GM21619 (cell line): Measurements from ENCODE around the gene TBC1D22A.
A peak's percentile ranks its signal among the peaks of the same experiment; 100 is the strongest.
"Not testable (repeated sequence)": the region's sequence is repeated elsewhere in the genome, so short reads cannot be mapped to it uniquely, and the experiment has no call there.

Source experiments
- ATAC-seq: cut with Tn5 transposase; IDR thresholded peaks from one replicate; pipeline ENCODE4 v1.9.1; 2021; ENCODE audit not compliant: unreplicated experiment

TBC1D22A gene, protein sequence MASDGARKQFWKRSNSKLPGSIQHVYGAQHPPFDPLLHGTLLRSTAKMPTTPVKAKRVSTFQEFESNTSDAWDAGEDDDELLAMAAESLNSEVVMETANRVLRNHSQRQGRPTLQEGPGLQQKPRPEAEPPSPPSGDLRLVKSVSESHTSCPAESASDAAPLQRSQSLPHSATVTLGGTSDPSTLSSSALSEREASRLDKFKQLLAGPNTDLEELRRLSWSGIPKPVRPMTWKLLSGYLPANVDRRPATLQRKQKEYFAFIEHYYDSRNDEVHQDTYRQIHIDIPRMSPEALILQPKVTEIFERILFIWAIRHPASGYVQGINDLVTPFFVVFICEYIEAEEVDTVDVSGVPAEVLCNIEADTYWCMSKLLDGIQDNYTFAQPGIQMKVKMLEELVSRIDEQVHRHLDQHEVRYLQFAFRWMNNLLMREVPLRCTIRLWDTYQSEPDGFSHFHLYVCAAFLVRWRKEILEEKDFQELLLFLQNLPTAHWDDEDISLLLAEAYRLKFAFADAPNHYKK

DNA sequence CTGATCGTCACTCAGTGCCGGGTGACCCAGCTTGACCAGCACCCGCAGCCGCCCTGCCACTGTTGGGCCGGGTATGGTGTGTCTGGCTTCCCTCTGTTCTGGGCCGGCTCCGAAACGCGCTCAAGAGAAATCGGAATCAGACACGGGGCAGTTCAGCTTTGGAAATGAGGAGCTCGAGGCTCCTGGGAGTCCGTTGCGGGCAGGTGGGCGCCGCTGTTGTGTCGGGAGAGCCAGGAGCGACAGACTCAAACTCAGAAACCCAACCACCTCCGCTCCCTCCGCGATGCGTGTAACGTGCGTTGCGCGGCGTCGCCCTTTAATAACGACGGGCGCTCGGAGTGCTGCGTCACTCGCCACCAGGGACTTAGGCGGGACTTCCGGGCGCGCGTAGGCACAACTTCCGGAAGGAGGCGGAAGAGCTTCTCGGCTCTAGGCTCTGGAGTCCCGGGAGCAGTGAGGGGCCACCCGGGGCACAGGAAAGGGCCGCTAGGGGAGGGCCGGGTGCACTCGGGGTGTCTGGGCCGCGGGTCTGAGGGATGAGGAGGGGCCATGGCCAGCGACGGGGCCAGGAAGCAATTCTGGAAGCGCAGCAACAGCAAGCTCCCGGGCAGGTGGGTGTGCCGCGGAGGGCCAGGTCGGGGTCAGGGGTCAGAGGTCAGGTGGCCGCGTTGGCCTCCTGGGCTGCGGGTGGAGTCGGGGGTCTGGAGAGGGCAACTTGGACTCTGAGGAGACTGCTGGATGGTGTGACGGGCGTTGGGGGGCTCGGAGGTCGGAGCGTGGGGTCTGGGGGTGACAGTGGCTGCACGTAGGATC, at the start of gene TBC1D22A:
Gene TBC1D22A, plus strand, starts transcription at position 413 of the 813 bp plus-strand sequence. Its CDS starts 137 bp downstream, at position 550.
- ATAC-seq = peak; percentile 76

DNA sequence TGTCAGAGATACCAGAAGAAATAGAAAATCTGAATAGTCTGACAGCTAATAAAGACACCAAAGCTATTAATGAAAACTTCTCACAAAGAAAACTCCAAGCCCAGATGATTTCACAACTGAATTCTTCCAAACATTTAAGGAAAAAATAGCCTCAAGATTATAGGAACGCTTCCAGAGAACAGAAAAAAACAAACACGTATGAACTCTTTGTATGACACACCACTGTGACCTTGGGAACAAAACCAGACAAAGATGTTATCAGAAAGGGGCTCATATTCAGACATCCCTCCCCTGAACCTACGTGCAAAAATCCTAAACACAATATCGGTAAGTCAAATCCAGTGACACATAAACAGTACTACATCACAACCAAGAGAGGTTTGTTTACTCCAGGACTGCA, 47.9 kb upstream of the TBC1D22A start:
- no peak for ATAC-seq

DNA sequence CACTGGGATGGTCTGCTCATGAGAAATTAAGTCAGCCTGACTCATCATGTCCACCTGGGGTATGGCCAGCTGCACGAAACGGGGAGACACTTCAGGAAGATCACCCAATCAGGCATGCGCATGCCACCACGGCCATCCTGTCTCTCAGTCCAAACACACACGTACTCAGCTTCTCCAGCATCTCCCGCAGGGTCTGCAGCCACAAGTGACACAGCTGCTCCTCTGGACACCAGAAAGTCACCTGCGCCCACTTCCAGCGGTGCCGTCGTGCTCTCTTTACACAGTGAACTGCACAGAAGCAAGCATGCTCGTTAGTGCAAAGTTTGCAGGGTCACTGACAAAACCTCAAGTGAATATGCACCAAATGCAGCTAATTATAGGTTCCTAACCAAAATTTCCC, 42.5 kb upstream of the TBC1D22A start:
- ATAC-seq = no peak

DNA sequence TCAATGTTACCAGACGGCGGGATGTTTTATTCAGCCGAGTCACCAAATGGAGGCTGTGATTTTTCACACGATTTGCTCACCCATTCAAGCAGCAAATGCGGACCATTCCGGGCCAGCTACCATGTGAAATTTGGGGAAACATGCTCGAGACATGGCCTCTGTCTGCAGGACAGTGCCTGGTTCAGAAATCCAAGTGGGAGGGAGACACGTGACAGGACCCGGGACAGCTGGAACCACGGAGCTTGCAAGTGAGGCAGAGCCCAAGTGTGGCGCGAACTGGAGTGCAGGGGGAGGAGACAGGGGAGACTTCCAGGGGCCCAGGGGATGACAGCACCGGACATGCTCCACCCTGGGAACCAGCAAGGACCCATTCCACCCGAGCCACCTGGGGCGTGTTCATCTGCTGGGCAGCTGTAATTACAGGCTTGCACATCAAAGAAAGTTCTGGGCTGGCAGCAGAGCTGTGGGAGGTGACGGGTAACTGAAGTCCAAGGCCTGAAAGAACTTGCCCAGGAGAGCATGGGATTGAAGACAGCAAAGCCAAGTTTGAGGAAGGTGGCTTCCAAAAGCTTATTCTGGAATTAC, 40.9 kb upstream of the TBC1D22A start:
- no peak for ATAC-seq

DNA sequence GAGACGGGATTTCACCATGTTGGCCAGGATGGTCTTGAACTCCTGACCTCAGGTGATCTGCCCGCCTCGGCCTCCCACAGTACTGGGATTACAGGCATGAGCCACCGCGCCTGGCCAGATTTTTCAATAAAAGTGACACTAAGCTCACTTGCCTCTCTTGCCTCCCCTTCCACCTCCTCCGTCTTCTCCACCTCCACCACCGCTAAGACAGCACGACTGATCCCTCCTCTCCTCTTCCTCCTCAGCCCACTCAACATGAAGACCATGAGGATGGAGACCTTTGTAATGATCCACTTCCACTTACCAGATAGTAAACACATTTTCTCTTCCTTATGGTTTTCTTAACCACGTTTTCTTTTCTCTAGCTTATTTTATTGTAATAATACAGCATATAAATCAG, 38.6 kb upstream of the TBC1D22A start:
- no peak for ATAC-seq

DNA sequence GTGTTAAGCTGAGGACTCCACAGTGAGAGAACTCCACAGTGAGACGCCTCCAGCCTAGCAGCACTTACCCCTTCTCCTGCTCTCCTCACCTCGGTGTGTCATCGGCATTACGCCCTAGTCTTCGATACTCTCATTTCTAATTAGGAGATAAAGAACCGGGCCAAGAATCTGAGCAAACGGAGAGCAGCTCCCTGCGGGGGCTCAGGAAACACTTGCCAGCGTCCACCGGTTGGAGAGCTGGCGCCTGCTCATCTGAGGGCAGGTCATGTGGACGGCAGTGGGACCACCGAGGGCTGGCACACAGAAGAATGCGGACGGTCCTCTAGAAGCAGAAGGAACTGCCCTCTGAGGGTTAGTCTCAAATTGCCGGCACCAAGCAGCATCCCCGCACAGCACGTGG, 37.4 kb upstream of the TBC1D22A start:
- ATAC-seq = no peak

DNA sequence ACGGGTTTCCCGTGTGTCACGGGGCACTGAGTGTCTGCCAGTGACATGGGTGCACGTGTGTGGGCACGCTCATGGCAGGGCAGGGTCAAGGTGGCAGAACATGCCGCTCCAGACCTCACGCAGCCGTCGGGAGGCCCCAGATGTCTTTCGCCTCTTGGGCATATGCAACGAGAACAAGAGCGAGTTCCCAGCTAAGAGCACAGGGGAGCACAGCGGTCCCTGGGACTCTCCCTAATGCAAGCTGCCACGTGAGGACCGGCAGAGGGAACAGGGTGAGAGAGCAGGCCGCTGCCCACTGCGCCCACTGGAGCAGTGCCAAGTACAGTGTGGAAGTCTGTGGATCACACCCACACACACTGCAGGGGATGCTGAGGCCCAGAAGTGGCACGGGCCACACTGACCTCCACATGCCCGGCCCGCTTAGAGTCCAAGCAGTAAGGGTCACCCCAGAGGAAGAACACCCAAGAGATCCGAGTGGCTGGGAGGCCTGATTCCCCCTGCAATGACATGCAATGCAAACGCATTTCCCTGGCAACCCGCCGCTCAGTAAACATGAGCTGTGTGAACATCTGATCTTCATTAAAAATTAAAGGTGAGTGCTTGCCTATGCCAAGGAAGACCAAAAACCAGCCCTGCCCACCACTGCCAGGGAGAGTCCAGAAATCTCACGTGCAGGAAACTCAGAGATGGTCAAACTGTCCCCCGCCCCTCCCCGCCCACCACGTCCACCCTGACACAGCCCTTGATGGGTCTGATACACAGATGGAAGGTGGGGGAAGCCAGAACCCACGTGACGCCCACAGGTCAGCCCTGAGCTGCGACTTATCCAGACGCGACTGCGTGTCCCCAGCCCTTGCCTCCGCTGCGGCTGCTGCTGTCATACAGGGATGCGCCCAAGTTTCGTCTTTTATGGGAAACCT, 36.1 kb upstream of the TBC1D22A start:
- no peak for ATAC-seq

DNA sequence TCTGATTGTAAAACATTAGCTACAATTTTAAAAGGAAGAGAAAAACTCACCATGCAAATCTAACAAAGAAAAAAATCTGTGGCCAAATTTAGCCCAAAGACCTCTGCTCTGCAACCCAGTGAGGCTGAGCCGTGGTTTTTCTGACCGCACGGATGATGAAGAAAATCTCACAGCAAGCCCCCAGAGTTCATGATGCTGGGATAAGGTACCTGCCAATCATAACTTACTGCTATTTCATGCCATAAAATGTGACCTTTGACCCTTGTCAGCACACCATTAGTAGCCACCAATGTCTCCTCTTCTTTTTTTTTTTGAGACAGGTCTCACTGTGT, 35.5 kb upstream of the TBC1D22A start:
- no peak for ATAC-seq

DNA sequence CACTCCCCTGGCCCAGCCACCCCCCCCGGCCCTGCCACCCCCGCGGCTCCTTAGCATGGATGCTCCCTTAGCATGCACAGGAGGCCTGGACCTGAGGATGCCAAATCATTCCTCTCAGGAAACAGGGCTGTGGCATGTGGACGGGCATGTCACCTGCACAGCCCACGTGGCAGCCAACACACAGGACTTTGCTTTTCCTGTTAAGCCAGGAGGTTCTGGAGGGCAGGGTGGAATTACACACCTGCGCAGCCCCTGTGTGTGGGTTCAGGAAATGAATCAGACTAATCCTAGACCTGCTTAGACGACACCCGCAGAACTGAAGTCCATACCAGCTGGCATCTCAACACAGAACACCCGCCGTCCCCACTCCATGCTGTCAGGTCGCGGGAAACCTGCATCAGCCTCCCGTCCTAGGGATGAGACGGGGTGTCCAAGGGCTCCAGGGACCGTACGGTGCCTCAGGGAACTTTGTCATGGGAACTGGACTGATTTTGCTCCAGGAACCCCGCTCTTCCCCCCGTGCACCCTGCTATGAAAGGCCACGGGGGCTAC, 34.6 kb upstream of the TBC1D22A start:
- no peak for ATAC-seq

DNA sequence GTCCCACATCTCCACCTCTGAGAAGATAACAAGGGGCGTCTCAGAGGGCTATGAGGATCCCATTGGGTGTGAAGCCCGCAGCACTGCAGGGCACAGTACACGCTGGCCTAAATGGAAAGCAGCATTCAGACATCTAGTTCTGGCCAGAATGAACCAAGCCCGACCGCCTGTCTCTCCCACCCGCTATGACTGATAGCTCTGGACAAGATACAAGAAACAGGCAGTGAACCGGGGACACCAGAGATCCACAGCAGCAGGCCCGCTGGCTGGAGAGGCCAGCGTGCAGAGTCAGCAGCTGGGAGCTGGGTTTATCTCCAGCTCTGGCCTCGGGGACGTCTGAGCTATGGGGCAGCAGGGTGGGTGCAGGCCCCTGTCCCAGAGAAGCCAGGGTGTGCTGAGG, 34.0 kb upstream of the TBC1D22A start:
- no peak for ATAC-seq

DNA sequence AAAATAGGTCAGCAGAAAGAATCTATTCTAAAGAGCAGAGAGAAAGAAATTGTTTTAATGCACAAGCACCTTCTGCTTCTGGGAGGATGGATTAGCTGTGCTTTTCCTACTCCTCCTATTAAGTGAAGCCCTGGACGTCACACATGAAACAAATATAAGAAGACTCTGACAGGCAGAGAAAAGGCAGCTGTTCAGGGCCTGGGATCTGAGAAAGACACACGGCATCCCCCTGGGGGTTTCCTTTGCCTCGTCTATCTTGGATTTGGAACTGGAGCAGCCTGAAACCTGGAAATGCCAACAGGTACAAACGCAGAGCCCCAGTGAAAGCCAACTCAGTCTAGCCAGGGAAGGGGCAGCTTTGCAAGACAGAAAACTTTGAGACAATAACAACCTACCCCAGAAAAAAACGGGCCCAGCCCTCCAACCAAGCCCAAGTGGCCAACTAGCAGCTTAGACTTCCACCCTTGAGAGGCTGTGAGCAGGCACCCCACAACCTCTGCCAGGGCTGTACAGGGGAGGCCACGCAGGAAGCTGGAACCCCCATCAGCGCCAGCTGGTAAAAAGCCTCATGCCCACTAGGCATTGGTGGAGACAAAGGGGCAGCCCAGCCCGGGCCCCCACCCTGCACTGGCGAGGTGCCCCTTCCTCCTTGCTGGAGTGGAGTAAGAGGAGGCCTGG, 31.7 kb upstream of the TBC1D22A start:
- ATAC-seq = no peak

DNA sequence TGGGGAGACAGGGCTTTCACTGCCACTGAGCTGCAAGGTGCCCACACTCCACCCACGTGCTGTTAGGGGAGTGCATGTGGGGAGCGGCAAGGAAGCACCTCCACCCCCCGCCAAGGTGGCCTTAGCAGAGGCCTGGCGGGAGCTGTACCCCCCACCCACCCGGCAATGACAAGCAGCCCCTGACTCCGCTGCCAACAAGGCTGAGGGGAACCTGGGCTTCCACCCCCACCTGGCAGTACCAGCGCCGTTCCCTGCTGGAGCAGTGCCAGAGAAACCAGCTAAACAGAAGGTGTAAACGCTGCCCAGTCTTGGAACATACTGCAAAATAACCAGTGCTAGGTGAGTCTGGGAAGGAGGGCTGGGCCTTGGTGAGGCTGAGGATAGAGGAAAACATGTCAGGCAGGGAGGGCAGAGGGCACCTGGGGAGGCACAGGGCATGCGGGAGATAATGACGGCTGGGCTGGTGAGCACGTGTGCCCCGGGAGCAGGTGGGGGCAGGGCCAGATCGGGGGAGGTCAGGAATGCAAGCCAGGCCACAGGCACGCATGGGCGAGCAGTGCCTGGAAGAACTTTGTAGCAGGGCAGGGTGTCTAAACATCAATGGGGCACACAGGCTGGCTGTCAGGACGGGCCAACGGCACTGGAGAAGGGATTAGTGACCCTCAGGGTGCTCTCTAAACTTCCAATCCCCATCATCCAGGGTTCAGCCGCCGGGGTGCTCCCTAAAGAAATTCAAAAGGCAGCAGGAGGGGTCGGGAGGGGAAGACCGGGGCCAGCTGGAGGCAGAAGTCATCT, 31.0 kb upstream of the TBC1D22A start:
- no peak for ATAC-seq

DNA sequence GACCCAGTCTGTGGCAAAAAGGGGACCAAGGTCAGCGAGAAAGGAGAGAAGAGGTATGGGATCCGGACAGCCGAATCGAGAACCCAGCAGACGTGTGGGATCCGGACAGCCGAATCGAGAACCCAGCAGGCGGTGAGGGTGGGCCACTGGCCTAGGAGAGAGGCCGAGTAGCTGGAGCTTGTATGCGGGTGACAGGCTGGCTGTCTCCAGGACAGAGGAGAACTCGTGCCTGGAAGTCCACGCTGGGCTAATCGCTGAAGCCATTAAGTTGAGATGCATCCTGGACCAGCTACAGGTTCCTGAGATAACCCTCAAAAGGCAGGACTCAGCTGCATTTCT, 30.4 kb upstream of the TBC1D22A start:
- no peak for ATAC-seq

DNA sequence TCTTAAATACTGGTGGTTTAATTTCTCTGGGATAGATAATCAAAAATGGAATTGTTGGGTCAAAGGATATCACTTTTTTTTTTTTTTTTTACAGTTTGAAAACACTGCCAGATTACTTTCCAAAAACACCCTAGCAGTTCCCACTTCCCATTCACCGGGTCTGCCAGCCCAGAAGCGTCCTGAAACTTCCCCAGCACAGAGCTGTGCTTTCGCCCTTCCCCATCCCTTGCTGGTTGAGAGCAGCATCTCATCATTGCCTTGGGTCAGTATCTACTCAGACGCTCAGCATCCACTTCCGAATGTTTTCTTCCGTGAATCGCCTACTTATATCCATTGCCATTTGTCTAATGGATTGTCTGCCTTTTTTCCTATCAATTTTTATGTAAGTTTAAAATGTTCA, 29.9 kb upstream of the TBC1D22A start:
- ATAC-seq = no peak

DNA sequence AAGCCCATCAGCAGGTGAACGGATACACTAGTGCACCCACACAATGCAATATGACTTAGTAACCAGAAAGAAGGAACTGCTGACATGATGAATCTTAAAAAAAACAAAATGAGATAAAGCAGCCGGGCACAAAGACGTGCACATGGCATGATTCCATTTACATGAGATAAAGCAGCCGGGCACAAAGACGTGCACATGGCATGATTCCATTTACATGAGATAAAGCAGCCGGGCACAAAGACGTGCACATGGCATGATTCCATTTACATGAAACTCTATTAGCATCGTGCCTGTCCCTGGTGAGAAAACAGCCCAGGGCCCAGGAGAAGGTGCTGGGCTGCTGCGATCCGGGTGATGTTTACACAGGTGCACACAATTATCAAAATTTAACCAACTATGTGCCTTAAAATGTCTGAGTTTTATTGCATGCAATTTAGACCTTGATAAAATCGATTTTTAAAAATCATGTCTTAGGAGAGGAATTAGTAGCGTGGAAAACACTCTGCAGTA, 28.2 kb upstream of the TBC1D22A start:
- ATAC-seq = not testable (repeated sequence)

DNA sequence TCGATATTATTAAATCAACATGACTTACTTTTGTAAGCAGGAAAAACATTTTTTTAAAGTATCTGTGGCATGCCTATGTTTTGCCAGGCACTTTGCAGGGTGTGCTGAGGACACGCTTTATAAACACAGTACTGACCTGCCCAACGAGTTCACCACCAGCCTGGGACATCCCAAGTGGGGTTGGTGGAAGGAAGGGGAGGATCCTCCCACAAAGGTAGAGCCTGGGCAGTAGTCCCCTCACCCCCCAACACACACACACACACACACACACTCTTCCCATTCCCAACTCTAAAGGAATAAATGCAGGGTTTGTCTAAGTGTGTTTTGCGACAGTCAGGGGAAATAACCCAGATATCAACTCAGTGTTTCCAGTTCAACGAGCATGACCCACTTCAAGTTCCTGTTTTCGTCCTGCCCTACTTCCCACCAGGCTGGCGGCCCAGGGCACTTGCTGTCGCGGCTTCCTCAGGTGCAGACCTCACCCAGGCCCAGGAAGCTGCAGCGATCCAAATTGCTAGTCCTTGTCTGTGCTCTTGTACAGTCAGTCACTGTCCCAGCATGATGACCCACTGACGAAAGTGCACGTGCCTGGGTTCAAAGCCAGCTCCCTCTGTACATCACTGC, 27.5 kb upstream of the TBC1D22A start:
- no peak for ATAC-seq

DNA sequence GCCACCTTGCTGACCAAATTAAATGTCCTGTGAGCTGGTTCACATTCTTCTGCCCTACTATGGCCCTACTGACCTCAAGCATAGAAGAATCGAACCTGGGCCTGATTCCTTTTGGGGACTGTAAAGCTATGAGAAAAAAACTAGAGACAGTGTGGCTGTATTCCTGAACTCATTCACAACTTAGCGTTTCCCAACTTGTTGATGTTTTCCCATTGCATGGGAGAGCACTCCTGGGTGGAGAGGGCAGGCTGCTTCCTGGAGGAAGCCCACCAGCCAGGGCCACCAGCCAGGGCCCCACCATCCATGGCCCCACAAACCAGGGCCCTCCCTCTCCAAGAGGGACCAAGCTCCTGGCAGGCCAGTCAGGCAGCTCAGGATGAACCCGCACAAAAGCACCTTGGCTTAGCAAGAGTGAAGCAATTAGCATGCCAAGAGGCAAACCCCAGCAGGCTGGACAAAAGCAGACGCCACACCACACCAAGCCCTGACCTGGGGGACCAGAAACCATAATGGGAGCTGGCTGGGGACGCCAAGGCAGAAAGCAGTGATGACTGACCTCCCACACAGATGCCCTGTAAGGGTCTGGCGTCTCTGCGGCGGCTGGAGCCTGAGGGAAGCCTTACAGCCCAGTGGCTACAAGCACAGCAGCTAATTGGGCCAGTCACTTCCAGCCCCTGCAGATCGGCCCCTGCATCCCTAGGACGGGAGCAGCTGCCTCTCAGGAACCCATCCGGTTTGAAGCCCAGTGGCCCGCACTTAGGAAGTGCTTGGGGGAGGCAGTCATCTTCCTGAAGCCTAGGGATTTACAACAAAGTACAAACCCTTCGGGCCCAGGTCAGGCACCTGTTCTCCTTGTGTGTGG, 26.5 kb upstream of the TBC1D22A start:
- no peak for ATAC-seq

DNA sequence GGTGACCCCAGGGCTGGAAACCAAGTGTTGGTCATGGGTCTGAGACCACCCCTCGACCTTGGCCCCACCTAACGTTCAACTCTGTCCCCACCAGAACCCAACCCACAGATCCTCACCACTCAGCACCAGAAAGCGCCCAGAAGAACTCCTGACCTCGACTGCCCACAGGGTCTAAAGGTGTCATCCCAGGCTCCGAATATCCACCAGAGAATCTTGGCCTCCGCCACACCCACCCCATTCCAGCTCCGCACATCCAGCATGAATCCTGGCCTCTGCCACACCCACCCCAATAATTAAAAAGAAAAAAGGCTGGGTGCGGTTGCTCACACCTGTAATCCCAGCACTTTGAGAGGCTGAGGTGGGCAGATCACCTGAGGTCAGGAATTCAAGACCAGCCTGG, 25.7 kb upstream of the TBC1D22A start:
- ATAC-seq = no peak
